ENCODE results near the gene CDX1.

CDX1 gene

DNA sequence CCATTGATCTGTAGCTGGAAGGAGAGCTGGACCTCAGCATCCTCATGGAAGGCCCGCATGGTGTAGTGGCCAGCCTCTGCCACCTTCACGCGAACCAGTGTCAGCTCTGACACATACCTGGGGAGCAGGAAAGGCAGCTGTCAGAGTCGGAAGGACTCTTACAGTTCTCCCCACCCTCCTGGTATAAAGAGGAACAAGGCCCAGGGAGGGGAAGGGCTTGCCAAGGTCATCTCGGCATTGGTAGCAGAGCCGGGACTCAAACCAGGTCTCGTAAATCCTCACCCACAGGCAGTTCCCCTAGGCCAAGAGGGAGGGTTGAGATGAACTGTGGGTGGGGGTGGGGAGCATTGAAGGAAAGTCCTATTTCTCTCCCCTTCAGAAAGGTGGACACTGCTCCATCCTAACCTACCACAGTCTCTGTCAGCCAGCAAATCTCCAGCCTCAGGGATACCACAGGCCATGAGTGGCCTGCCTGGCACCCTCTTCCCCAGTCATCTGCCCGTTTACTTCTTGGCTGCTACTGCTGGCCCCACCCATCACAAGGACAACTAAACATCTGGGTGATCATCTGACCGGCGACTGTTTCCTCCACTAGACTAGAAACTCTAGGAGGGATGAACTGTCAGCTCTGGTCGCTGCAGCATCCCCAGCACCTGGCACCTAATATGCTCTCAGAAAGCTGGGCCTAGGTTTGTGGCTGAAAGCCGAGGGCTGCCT, 34.4 kb upstream of the CDX1 start:
- no peak for DNase-seq (ENCODE audit: low spot score)

DNA sequence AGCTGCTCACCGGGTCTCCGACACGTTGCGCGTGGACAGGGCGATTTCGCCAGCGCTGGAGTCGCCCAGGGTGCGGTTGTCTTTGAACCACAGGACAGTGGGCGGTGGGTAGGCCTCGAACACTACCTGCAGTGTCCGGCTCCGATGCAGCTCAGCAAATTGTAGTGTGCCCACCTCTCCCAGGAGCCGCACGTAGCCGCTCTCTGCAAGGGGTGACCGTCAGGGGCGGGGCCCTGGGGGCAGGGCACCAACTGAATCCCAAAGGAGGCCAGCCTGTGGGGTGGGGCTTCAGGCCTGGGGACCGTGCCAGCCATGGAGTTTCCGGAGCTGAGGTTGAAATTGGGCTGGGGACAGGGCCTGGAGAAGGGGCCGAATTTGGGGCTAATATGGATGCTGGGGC, 33.8 kb upstream of the CDX1 start:
- no peak for DNase-seq (ENCODE audit: low spot score)

DNA sequence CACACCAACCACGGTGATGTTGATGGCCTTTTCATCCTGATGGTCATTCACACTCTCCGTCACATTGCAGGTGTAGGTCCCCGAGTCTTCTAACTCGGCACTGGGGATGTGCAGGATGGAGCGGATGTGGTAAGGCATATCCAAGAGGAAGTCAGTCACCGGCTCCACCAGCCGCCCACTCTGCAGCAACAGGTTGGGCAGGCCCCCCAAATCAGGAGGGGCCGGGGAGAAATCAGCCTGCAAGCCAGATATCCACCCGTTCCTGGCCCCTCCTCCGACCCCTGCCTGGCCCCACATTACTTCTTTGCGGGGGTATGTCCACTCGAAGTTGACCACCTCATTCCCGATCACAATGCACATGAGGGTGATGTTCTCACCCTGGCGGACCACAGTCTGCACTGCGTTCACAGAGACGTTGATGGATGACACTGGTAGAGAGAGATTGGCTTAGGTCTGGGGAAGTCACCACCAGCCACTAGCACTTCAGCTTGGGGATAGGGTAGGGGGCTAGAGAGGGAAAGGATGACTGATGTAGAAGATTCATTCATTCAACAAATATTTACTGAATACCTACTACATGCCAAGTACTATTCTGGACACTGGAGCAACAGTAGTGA, 32.9 kb upstream of the CDX1 start:
- DNase-seq (ENCODE audit: low spot score) = no peak

DNA sequence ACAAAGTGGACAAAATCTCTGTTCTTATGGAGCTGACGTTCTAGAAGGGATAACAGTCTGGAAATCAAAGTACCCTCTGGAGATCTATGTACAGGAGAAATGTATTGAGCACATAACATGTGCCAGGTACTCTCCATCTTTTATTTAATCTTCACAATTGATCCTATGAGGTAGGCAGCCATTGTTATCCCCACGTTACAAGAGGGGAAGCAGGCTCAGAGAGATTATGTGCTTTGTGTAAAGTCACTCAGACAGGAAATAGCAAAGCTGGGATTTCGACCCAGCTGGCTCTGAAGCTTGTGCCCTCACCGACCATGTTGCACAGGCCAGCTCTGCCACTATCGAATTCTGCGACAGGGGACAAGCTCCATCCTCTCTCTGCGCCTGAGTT, 32.4 kb upstream of the CDX1 start:
- DNase-seq (ENCODE audit: low spot score) = no peak

DNA sequence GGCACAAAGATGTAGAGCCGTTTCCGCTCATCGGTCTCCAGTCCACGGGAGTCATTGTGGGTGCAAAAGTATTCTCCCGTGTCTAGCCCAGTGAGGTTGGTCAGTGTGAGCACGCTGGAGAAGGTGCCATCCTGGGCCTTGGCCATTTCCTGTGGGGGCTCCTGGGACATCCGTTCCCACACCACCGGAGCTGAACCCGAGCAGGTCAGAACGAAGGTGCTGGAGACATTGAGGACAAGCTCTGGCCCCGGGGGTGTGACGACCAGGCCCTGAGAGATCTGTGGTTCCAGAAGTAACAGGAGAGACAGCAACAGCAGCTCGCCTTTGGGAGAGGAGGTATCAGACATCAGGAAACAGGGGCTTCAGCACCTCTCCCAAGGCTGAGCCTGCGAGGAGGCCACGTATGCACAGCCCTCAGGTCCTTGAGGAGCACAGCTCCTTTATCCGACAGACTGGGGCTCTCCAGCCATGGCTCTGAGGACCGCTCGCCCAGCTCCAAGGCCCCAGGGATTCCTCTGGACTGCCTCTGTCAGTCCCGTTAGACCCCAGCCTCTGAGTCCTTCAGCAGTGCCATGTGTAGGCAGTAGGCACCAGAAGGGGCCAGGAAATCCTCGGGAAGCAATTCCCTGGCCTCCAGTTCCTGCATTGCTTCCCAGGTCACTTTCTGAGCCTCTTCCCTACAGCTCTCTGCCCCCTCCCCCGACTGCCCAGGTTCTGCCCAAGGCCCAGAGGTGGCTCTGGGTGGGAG, 30.8 kb upstream of the CDX1 start:
- no peak for DNase-seq (ENCODE audit: low spot score)

DNA sequence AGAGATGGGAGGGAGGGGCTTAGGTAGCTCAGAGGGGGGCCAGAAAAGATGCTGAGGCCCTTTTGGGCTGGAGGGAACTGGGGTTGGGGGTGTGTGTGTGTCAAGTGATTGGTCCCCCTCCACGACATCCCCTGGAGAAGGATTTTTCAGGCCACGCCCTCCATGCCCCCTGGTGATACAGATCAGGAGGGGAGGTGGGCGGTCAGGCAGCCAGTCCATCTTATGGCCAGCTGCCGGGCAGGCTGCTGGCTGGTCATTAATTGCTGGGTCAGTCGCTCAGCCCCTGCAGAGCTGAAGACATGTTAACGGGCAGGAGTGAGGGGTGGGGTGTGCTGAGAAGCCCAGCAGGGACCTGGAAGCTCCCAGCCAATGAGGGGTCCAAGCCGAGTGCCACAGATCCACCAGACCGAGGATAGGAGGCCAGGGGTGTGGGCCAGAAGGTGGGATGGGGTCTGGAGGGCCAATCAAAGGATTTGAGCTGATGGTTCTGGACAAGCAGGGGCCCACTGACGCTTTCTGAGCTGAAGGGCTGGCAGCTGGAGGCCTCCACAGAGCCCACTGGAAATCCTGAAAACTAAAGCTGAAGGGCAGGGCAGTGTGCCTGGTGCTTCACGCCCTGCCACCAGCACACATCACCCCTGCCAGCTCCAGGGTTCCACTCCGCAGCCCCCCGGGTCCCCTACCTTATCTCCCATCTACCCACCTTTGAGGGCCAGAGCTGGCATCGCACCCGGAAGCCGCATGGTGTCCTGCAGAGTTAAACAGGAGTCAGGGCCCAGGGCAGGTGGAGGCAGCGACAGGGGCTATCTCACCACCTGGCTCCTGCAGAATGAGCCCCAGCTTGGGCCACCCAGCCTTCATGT, 30.0 kb upstream of the CDX1 start:
- DNase-seq (ENCODE audit: low spot score) = no peak

DNA sequence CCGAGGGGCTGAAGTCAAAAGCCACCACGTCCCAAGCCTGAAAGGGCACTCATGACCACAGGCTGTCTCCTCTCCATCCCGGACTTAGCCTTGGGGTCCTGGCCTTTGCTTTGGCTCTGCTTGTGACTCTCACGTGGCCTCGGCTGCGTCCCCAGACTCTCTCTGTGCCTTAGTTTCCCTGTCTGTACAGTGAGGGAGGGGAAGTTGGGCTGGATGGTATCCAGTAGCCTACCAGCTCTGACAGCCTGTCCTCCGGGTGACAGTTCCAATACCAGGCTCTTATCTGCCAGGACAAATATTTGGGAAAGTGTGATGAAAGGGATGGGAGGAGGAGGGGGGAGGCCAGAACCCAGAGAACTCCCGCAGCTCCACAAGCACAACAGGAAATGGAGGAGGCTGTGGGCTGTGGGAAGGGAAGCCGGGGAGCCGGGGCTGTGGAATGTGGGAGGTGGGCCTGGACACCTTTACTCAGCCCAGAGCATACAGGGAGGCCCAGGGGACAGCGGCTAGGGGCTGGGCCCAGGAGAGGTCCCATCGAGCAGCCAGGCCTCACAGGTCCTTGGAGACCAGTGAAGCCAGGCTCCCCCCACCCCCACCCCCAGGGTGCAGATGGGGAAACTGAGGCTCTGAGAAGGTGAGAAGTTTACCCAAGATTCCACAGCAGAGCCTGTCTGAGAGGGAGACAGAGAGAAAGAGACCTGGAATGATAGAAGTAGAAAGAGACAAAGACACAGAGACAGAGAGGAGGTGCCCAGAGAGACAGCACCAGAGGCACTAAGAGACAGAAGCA, 29.2 kb upstream of the CDX1 start:
- no peak for DNase-seq (ENCODE audit: low spot score)

DNA sequence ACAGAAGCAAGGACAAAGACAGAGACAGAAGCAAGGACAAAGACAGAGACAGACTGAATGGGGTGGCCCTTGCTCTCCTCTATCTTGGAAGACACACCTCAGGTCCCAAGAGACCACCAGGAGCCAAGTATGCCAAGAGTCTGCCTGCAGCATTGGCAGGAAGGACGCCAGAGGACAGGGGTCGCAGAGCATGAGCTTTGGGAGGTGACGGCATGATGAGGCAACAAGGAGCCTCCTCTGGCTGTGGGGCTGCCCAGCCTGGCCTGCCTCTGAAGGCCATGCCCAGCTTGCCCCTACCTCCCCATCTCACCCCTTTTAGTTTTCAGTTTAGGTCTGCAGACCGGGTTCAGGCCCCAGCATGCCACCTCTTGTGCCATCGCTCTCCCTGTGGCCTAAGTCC, 28.6 kb upstream of the CDX1 start:
- DNase-seq (ENCODE audit: low spot score) = no peak

DNA sequence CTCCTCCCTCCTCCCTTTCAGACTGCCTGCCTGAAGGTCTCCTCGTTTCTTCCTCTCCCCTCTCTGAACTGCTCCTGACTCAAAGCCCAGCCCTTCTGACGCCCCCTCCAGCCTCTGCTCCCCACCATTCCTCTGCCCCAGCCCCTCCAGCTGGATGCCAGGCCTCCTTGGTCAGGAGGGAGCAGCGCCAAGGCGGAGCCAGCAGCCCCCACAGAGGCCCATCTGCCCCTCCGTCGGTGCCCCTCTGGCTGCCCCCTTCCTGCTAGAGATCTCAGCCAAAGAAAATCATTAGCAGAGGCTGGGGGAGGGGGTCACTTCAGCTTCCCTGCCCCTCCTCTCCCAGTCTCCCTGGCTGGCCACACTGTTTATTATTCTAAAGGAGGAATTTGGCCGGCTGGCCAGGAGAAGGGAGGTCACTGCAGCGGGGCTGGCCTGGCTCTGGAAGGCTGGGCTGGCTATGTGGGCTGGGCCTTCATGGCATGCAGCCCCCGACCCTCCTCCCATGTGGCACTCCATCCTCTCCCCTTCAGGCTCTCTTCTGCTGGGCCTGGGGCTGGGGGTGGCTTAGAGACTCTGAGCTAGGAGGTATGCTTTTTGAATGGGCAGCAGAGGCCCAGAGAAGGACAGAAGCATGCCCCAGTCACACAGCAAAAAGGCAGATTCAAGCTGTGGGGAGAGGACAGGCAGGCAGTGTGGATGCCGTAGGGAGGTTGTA, 27.9 kb upstream of the CDX1 start:
- DNase-seq (ENCODE audit: low spot score) = no peak

DNA sequence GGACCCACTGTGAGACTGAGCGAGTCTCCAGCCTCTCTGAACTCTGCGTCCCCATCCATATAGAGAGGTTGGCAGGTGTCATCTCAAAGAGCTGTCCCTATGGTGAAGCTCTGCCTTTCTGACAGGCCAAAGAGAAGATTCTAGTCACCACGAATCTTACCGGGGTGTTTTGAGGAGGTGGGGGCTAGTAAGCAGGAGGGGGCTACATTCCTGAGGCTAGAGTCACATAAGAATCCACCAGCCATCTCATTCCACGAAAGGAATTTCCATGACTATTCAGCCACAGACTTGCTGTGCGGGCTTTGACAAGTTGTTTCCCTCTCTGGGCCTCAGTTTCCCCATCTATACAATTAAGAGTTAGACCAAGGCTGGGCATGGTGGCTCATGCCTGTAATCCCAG, 27.2 kb upstream of the CDX1 start:
- no peak for DNase-seq (ENCODE audit: low spot score)

DNA sequence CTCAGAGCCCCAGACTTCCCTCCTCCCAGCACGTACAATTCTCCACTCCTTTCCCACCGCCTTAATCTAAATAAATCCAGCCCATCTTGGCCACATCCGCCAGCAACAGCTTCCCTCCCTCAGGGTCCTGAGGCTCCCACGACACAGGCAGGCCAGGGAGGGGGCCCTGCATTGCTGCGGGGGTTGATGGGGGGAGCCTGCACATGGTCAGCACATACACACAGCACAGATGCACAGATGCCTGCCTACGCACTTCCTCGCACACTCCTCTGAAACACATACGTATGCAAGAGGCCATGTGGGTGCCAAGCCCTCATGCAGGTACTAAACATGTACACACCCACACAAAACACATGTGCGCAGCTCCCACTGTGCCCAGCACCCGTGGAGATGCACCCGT, 25.7 kb upstream of the CDX1 start:
- DNase-seq (ENCODE audit: low spot score) = no peak

DNA sequence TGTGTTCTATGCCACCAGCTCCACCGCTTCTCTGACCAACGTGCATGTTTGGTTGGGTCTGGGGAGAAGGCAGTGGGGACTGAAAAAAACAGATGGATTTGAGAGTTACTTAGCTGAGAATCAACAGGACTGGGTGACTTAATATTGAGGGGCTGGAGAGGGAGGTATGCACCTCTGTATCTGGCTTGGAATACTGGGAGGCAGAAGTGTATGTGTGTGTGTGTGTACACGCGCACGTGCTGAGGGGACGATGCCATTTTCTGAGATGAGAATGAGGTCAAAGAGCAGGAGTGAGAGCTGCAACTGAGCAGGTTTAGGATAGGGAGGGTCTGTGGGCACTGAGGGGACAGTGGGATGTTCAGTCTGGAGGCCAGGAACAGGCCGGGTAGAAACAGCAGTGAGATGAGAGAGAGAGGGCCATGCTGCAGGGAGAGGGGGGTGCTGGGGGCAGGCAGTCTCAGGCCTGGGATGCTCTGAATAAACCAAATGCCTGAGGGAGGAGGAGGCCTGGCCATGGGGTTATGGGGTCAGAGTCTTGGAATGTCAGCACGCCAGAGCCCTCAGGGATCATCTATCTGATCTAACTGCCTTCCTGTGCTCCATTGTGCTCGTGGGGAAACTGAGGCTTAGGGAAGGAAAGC, 24.9 kb upstream of the CDX1 start:
- no peak for DNase-seq (ENCODE audit: low spot score)

DNA sequence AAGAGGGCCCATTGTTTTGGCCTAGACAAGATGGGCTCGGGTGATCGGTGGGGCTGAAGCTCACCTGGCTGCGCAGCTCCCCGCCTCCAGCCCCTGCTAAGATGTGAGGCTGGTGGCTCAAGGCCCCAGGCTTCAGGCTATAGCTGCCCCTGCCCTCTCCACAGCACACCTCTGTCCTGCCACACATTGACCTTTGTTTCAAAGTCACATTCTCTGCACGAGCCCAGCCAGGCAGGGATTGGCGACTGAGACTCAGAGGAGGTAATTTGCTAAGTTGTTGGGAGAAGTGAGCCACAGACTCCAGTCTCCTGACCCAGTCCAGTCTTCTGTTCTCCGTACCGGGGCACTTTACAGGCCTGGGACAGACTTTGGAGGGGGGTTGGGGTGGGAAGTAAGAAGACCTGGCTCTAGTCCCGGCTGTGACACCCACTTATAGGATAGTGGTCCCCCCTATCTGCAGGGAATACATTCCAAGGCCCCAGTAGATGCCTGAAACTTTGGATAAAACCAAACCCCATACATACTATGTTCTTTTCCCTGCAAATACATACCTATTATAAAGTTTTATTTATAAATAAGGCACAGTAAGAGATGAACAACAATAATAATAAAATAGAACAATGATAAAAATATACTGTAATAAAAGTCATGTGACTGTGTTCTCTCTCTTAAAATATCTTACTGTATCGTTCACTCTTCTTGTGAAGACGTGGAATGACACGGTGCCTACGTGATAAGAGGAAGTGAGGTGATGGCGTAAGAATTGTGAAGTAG, 24.2 kb upstream of the CDX1 start:
- DNase-seq (ENCODE audit: low spot score) = no peak

DNA sequence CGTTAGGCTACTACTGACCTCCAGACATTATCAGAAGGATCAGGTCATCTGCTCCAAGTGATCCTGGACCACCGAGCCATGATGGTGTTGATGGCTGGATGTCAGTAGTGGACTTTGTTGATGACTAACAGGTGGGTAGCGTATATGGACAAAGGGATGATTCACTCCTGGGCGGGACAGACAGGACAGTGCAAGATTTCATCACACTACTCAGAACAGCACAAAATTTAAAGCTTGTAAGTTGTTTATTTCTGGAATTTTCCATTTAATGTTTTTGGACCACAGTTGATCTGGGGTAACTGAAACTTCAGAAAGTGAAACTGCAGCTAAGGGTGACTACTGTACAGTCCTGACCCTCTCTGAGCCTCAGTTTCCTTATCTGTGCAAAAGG, 23.6 kb upstream of the CDX1 start:
- DNase-seq (ENCODE audit: low spot score) = no peak

DNA sequence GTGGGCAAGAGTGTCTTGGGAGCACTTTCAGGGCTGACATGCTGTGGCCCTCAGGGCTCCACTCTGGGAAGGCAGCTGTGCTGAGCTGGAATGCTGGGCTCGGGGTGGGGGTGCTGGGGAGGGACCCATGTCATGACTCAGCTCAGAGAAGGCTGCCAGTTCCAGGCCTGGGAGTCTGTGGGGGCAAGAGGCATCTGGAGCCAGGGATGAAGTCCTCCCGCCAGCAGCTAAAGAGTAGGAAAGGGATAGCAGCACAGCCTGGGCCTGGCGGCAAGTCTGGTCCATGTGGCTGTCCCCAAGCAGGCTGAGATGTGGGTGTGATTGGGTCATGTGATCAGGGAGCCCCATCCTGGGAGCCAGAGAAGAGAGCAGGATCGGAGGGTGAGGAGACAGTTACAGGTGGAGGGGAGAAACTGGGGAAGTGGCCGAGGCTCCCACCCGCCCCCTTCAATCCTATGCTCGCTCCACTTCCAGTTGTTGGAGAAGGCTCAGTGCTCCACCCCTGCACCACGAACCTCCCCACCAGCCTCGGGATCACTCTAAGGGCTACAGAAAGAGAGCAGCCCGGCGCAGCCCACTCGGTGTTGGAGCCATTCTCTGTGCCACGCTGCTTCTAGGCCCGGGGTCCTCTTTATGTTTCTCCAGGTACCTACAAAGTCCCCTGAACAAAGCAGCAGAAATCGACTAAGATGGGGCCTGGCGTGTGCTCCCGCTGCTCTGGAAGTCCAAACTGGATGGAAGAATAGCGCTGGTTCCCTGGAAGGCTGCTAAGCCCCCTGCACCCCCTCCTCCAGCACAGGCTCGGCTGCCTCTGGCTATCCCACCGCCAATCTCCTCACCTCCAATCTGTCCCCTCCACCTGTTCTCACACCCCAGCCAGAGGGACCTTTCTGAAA, 23.0 kb upstream of the CDX1 start:
- no peak for DNase-seq (ENCODE audit: low spot score)

DNA sequence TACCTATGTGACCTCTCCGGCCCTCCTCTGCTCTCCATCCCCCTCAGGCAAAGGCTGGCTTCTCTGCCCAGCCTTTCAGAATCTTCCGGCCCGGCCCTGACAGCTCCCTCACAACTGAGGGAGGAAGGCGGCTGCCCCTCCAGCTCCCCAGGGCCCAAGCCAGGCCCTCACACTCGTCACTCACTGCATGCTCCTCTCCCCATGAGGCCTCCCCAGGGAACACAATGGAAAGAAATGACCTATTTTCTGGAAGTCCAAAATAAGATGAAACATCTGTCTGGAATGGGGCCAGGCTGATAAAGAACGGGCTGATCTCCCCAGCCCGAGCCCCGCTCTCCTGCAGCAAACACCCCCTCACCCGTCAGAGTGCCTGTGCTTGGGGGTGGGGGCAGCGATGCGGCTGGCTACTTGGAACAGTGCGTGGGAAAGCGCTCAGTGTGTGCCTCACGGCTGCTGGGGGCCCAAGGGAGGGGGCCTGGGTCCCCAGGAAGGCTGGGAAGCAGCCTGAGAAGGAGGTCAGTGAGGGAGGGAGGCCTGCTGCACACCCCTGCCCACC, 22.3 kb upstream of the CDX1 start:
- no peak for DNase-seq (ENCODE audit: low spot score)

DNA sequence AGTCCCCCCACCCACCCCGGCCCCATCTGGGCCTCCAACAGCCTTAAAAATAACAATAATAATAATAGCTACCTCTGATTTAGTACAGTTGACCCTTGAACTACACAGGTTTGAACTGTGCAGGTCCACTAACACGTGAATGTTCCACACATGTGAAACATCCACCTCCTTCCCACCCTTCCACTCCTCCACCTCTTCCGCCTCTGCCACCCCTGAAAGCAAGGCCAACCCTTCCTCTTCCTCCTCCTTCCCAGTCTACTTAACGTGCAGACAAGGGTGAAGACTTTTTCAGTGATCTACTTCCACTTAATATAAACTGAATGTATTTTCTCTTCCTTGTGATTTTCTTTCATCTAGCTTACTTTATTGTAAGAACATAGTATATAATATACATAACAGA, 21.7 kb upstream of the CDX1 start:
- no peak for DNase-seq (ENCODE audit: low spot score)

DNA sequence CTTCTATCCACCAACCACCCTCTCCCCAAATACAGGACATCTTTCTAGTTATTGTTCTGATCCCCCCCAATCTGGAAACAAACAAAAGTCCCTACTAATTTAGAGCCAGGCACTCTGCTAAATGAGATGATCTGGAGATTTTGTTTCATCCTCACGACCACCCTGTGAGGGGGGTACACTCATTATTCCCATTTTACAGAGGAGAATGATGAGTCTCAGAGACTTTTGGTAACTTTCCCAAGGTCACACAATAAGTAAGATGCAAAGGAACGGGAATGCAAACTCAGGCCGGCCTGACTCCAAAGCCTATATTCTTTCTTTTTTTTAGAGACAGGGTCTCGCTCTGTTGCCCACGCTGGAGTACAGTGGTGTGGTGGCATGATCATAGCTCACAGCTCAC, 20.3 kb upstream of the CDX1 start:
- DNase-seq (ENCODE audit: low spot score) = no peak
